Effector CD8-positive, alpha-beta T cell (primary cell): Measurements from ENCODE around the gene MYO1H.
"Not testable (repeated sequence)": the region's sequence is repeated elsewhere in the genome, so short reads cannot be mapped to it uniquely, and the experiment has no call there.

Experiments
- DNase-seq: peaks from one replicate; lab custom pipeline; 2025; lab: John Stamatoyannopoulos, UW
- total RNA-seq, 4 experiments: gene quantifications; one replicate each; lab custom pipeline; 2026; lab: John Stamatoyannopoulos, UW

MYO1H gene
- 0 reads per million in 4 experiments for total RNA-seq

DNA sequence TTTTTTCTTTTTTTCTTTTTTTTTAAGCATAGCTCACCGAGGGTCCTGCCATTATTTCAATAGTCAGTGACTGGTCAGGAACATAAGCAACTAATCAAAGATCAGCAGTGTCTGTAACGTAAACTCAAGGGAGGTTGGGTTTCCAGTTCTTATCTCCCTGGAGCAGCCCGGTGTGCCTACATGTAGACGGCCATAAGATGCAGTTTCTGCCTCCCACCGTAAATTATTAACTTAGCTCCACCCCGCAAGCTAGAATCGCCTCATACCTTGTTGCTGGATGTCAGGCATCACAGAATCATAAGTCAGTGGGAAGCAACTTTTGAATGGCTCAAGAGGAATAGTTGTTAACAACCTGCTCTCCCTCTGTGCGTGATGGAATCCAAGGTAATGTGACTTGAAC is at the start of gene MYO1H:
MYO1H (plus strand) TSS at position 312 of the 400 bp plus-strand sequence; CDS start at position 373, 61 bp downstream.
- no peak for DNase-seq

DNA sequence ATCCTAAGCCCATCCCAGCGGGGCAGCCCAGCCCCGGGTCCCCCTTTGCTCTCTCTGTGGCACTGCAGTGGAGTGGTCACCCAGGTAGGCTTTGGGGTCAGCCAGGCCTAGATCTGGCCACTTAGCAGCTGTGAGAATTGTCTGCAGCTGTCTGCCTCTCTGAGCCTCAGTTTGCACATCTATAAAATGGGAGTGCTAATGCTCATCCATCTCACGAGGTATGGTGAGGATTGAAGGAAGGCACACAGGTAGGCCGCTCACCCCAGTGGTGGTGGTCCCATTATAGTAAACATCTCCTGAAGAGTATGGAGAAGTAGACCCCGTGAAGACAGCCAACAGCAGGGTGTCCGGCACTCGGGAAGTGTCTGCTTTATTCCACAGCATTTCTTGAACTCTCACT is 47.9 kb upstream of the MYO1H start:
- DNase-seq: no peak

DNA sequence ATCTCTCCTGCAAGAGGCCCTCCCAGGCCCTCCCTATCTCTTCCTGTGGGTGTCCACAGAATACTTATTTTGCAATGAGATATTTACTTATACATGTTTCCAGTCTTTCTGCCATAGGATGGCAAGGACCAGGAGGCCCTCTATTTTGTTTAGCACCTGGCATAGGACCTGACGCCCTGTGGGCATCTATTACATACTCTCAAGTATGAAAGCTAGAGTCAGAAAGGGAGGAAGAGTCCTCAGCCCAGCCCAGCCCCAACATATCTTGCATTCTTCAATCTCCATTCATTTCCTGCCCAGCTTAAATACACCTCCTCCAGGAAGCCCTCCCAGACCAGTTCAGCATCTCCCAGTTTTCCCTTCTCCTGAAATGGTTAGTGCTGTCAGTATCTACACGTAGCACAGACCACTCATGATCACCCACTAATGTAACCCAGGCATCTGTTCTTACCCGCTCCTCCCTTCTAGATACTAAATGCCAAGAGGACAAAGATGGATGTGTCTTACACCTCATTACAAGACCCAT is 46.0 kb upstream of the MYO1H start:
- no peak for DNase-seq

GRCh38 chr12:109302358-109302757 is 45.3 kb upstream of the MYO1H start:
- no peak for DNase-seq

DNA sequence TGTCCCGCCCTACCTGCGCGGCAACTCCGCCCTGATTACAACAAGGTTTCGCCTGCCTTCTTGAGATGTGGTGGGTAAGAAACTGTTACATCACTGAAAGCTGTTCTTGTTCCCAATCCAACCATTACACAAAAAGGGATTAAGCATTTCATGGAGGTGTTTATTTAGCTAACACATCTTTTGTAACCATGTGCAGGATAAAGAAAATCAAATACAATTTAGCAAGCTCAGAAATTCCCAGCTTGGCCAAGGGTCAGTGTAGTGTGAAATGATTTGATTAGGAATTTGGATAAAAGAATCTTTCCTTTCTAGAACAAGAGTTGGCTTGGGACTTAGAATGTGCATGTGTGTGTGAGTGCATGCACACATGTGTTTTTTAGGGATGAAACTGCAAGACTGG is 44.9 kb upstream of the MYO1H start:
- no peak for DNase-seq

DNA sequence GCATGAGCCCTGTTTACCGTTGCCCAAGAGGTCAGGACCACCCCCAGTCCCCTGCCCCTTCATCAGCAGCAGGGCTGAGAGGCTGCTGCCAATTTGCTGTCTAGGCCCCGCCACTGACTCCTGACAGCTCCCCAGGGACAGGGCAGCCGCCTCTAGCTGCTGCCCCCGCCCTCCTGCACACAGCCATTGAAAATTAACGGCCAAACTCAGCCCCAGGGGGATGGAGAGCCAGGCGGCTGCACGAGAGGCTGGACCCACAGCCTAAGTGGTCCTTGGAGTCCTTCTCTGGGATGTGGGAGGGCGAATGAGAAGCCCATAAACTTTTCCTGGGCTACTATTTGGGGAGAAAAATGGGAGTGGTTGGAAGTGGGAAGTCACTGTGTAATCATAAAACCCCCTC is 43.2 kb upstream of the MYO1H start:
- DNase-seq: no peak

GRCh38 chr12:109305547-109305946 is 42.2 kb upstream of the MYO1H start:
- no peak for DNase-seq

DNA sequence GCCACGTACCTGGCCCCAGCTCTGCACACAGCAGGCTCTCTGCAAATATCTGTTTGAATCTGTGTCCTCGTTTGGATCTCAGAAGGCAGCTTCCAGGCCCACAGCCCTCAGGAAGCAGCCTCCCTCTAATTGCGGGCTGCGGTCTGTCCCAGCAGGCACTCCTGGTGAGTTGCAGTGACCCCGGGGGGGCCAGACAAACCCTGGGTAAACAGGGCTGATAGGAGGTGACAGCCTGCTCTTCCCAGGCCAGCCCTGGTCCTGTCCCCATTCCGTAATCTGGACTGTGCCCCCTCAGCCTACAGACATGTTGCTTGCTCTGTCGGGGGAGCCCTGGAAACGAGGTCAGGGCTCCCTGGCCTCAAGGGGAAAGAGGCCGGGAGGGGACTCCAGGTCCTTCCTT is 40.6 kb upstream of the MYO1H start:
- no peak for DNase-seq

DNA sequence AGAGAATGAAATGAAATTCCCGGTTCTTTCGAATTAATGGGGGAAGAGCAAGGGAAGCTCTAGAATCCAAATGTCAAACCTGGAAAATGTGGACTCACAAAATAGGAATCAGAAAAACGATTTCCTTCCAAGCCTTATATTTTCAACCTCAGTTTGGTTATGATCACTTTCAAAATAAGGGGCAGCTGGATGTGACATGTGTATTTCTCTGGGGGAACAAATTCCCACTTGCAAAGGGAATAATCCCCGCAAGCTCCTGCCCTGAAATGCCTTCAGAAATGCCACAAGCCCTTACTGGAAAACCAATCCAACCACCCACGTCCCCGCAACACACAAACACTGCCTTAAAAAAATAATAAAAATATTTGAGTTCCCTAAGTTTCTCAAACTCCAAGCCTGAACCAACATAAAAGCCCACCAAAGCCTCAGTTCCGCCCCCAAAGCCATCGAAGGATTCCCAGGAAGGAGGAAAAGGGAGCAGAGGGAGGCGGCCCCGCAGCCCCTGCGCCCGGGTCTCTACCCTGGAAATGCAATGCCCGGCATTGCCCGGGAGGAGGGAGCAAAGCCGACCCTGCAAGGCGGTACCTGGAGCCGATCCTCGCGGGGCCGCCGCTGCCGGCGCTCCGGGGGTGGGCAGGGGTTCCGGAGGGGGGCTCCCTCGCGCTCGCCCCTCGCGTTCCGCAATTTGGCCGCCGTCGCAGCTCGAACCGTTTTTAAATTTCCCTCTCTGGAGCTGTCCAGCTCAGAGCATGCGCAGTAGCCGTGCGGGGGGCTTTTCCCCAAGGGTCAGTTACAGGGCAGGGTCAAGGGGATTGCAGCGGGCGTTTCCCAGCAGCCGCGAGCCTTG is 38.9 kb upstream of the MYO1H start, which contains the start of gene FOXN4:
FOXN4 (minus strand) TSS at position 751 of the 847 bp plus-strand sequence. CDS start 963 bp downstream, outside the sequence.
- DNase-seq: no peak

DNA sequence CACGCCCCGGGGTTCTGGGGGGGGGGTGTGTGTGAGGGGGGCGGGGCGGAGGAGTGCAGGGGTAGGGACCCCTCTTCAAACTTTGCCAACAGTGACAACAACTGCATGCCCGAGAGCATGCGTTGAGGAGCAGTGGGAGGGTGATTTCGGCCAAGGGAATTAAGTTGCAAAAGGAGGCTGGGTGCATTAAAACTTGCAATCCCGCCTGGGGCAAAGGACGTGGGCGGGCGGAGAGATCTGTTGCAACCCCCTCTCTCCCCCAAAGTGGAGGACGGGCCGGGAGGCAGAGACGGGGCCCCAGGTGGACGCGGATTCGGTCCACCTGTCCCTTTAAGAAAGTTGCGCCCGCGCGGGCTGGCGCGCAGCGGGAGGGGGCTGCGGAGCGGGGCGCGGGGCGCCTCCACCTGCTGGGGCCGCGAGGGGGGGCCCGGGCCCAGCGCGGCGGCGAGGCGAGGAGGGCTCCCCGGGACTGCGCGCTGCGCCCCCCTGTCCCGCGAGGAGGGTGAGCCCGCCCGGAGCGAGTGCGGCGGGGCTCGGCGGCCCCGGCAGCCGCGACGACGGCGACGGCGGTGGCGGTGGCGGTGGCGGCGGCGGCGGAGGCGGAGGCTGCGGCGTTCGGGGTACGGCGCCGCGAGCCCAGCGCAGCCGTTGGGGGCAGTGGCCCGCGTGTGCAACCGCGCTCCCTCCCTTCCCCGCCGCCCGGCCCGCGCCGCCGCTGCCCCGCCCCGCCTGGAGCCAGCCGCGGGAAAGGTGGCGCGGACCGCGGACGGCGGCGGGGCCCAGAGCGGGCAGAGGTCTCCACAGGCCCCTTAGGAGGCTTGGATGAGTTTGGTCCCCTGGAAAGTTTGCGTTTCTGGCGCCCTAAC is 38.1 kb upstream of the MYO1H start:
- DNase-seq: no peak

DNA sequence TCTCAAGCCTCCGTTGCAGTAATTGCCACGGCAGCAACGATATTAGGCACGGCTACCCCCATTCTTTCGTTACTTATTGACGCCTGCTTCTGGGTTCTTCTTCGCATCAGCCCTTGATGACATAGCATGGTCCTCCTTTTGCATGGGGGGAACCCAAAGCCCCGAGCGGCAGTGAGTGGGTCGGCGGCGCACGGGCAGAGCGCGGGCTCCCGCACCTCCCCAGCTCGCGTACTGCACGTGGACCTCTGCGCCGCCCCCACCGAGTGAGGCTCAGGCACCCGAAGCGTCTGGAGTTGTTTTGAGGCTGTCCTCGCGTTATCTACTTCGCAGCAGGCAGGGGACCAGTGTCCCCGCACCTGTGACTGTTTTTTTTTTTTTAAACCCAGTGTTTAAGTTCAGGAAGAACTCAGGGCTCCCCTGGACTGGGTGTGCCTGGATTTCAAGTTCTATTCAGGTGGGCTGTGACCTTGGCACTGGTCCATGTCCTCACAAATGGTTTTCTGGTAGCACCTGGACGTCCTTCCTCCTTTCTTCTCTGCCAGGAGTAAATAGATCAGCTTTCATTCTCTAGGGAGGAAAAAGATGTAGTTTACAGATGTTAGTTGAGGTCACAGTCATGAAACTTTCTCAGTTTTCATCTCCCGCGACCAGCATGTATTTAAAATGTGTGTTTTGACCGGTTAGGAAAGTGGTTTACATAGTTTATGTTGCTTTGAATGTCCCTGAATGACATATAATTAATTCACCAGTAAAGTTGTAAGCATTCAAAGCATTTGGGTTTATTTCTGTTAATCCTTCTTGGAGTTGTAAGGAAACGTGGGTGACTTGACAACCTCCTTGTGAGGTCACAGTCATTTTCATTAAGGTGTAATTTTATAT is 37.2 kb upstream of the MYO1H start:
- DNase-seq: no peak

- DNase-seq: not testable (repeated sequence)
Observed at GRCh38 chr12:109321294-109321693, 26.4 kb upstream of the MYO1H start.

GRCh38 chr12:109329003-109329402 is 18.7 kb upstream of the MYO1H start:
- DNase-seq: no peak

DNA sequence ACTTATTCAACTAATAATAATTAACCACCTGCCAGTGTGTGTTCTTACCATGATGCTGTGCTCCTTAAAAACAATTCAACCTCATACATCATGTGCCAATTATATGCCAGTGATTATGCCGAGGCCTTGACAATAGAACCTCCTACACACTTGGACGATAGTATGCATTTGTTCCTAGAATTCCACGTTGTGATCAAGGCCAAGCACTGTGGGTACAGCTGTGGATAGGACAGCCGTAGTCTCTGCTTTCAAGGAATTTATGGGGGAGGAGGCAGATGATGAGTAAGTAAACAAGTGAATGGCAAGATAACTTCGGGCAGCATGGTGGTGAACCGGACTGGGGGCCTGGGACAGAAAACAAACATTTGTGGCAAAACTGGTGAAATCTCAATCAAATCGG is 18.0 kb upstream of the MYO1H start:
- DNase-seq: no peak

- DNase-seq: no peak
Observed at GRCh38 chr12:109330282-109331230, 17.1 kb upstream of the MYO1H start.

GRCh38 chr12:109331301-109331952 is 16.3 kb upstream of the MYO1H start:
- no peak for DNase-seq

GRCh38 chr12:109334887-109335286 is 12.8 kb upstream of the MYO1H start:
- no peak for DNase-seq

DNA sequence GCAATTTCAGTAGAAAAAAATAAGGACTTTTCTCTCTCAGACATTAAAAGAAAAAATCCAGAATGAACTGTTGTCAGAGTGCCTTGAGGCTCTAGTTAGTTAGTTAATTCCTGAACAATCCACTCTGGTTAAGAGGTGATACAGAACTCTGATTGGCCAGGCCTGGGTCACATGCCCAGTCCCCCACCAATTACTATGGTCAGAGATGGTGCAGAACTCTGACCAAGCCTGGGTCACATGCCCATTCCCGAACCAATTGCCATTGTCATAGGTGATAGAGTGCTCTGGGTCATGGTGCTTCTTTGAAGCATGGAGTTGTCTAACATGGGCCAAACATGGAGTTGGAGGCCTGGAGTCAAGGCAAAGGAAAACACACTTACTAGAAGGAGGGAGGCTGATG is 11.1 kb upstream of the MYO1H start:
- DNase-seq: no peak

DNA sequence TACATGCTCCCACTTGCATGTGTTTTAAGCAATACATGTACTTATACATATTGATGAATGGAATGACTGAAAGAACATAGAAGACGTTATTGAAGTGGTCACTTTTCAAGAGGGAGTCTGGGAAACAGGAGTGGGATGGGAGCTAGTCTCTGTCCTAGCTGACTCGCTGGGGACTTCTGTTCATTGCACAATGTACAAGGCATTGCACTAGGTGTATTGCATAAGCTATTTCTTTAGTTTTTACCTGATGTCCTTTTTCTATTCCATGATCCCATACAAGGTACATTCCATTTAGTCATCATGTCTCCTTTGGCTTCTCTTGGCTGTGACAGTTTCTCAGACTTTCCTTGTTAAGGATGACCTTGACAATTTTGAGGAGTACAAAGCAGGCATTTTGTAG is 4.0 kb upstream of the MYO1H start:
- DNase-seq: no peak

GRCh38 chr12:109345428-109345827 is 2.3 kb upstream of the MYO1H start:
- no peak for DNase-seq
